HL-60/S4 (cell line): Measurements from ENCODE around the gene CEP135.
"Not testable (repeated sequence)": the region's sequence is repeated elsewhere in the genome, so short reads cannot be mapped to it uniquely, and the experiment has no call there.

Experiments
- in situ Hi-C: fragments of 300-500 bp; cut with MboI; formaldehyde crosslinking; loops from 2 replicates; pipeline ENCODE4 v1.14.3; 2022; ENCODE audit warnings: low sequenced_read_pairs

Gene CEP135

DNA sequence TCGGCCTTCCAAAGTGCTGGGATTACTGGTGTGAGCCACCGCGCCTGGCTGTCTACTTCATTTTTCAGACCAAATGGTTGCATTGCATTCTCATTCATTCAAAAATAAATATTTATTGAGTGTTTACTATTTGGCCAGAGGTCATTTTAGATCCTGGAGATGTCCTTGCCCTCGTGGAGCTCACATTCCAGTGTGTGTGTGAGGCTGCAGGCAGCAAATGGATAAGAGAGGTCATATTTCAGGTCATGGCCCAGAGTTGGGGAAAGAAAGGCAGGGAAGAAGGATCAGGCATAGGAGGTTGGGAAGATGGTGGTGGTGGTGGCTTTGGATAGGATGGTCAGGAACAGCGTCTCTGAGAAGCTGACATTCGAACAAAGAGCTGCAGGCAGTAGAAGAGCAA is 119.1 kb downstream of the CEP135 start:
- in situ Hi-C loops, result no loop called here

DNA sequence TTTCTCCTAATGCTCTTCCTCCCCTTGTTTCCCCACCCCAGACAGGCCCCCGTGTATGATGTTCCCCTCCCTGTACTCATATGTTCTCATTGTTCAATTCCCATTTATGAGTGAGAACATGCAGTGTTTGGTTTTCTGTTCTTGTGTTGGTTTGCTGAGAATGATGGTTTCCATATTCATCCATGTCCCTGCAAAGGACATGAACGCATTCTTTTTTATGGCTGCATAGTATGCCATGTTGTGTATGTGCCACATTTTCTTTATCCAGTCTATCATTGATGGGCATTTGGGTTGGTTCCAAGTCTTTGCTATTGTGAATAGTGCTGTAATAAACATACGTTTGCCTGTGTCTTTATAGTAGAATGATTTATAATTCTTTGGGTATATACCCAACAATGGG is 124.0 kb downstream of the CEP135 start:
- in situ Hi-C loops, result not testable (repeated sequence)

DNA sequence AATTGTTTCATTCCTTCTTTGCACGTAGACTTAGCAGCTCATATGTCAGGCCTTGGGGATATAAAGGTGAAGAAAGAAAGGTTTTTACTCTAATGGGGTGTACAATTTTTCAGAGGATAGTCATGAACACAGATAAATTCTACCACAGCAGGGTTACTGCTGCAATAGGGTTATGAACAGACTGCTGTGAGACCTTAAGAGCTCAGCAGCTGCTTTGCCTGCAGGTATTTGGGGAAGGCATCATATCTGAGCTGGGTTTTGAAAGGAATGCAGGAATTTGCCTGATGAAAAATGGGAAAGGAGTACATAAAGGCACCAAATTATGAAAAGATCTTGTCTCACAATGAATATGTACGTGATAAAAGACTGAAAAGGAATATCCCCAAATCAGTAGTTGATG is 128.9 kb downstream of the CEP135 start:
- in situ Hi-C loops, result no loop called here

DNA sequence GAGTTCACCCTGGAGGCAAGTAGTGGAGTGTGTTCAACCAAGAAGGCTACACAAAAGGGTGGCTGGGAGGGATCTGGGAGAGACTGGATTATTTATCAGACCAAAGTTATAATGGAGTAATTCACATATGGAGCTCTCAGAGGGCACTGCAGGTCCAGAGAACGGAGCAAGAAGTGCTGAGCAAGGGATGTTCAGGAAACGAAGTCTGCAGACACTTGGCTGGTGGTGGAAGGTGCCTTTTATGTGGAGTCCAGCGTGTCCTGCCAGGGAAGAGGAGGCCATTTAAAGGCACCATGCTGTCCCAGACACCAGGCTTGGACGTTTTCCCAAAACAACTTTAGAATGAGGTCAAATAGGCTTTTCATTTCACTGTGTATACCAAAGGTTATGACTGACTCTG is 130.1 kb downstream of the CEP135 start:
- in situ Hi-C loops, result no loop called here

DNA sequence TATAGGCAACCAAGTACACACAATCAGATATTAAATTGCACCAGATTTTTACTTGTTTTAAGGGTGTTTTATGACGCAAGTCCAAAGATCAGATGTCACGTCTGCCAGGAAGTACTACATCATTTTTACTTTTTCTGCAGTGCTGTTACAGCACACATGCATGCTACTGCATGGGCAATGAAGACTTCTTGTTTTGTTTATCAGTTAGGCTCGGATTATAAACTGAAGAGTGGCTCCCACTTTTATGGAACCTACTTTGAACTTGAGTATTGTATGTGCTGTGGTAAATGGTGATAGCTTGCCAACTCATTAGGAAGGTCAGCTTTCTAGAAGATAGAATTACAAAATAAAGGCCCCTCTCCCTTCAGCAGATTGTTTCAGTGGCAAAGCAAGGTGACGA is 131.6 kb downstream of the CEP135 start:
- in situ Hi-C loops, result no loop called here

DNA sequence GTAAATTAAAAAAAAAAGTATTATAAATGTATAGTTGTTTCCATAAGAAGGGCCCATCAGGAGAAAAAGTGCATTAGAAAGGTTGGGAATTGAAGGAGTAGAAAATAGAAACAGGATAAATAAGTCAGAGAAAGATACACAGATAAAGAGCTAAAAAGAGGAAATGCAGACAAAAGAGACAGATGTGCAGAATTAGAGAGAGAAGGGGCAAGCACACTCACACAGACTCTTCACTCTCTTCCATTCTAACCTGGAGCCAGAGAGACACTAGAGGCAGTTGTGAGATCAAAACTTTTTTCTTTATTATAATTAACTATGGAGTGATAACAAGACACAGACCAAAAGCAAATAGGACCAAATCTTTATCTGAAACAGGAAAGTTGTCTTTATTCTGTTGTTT is 134.1 kb downstream of the CEP135 start:
- in situ Hi-C loops, result no loop called here
